GM21526 (cell line): ENCODE measurements around the gene ATP7A.
"Not testable (repeated sequence)": the region's sequence is repeated elsewhere in the genome, so short reads cannot be mapped to it uniquely, and the experiment has no call there.

Source experiments
- ATAC-seq: cut with Tn5 transposase; IDR thresholded peaks from one replicate; pipeline ENCODE4 v1.9.1; 2021; ENCODE audit warnings: moderate library complexity; ENCODE audit not compliant: unreplicated experiment, low FRiP score

ATP7A gene

GRCh38 chrX:77938083-77938680, 27.7 kb downstream of the ATP7A start:
- ATAC-seq, result no peak

- not testable (repeated sequence) for ATAC-seq
Measured at GRCh38 chrX:77945031-77945430, 34.5 kb downstream of the ATP7A start.

GRCh38 chrX:77945910-77946545, 35.5 kb downstream of the ATP7A start:
- ATAC-seq, result no peak

- ATAC-seq, result no peak
Measured at GRCh38 chrX:77946571-77946970, 36.1 kb downstream of the ATP7A start.

GRCh38 chrX:77949840-77950239, 39.3 kb downstream of the ATP7A start:
- ATAC-seq, result no peak

- ATAC-seq, result no peak
Measured at GRCh38 chrX:77952173-77952572, 41.7 kb downstream of the ATP7A start.

- ATAC-seq, result no peak
Measured at GRCh38 chrX:77953302-77953701, 42.8 kb downstream of the ATP7A start.

- no peak for ATAC-seq
Measured at GRCh38 chrX:77953708-77954107, 43.2 kb downstream of the ATP7A start.

- ATAC-seq, result no peak
Measured at GRCh38 chrX:77960567-77960966, 50.1 kb downstream of the ATP7A start.

GRCh38 chrX:77961063-77961462, 50.6 kb downstream of the ATP7A start:
- no peak for ATAC-seq

GRCh38 chrX:77962068-77962902, 51.8 kb downstream of the ATP7A start:
- ATAC-seq, result no peak

GRCh38 chrX:77966361-77966760, 55.9 kb downstream of the ATP7A start:
- ATAC-seq, result no peak

- ATAC-seq, result no peak
Measured at GRCh38 chrX:77967631-77968030, 57.1 kb downstream of the ATP7A start.

GRCh38 chrX:77969538-77969937, 59.0 kb downstream of the ATP7A start, which contains the start of gene PGAM4:
Gene PGAM4 (minus strand): TSS chrX:77969638. CDS start chrX:77969638, 0 bp downstream.
- no peak for ATAC-seq

- no peak for ATAC-seq
Measured at GRCh38 chrX:77975755-77976154, 65.3 kb downstream of the ATP7A start.

- ATAC-seq, result no peak
Measured at GRCh38 chrX:77977095-77977494, 66.6 kb downstream of the ATP7A start.

GRCh38 chrX:77977518-77977917, 67.0 kb downstream of the ATP7A start:
- ATAC-seq, result no peak

- no peak for ATAC-seq
Measured at GRCh38 chrX:77979870-77980269, 69.4 kb downstream of the ATP7A start.

- no peak for ATAC-seq
Measured at GRCh38 chrX:78011846-78012245, 101.4 kb downstream of the ATP7A start.

- ATAC-seq, result no peak
Measured at GRCh38 chrX:78019586-78020483, 109.3 kb downstream of the ATP7A start.
